ENCODE data around the gene OSTC.

Gene OSTC

GRCh38 chr4:108690738-108691137 is 40.3 kb downstream of the OSTC start:
- Histone ChIP-seq H3K9ac (ENCODE audit: insufficient read length, low read depth) (no peak overlapping the region), H3K27me3 (ENCODE audit: insufficient read depth, insufficient read length) (no peaks in the 10 kb centered on the region), H3K36me3 (ENCODE audit: insufficient read depth, insufficient read length, low read length) (no peaks in the 10 kb centered on the region), H3K4me3 (ENCODE audit: insufficient read length, low read depth) (no peak overlapping the region), H3K4me1 (ENCODE audit: insufficient read depth, insufficient read length) (no peaks in the 10 kb centered on the region), H3K9me3 (ENCODE audit: insufficient read depth, low read length) (no peaks in the 10 kb centered on the region)
- TF ChIP-seq ZNF274 (IDR thresholded peaks at IDR 0.05; ENCODE audit: low read depth, low read length), result no peak
- TF ChIP-seq SUZ12 (IDR thresholded peaks at IDR 0.05; ENCODE audit: extremely low read depth, insufficient read depth, insufficient read length), result no peak
- no peak for TF ChIP-seq YY1 (IDR thresholded peaks at IDR 0.05; ENCODE audit: insufficient read depth, insufficient read length)
- DNase-seq (ENCODE audit: low read depth, low spot score), result no peak

GRCh38 chr4:108693211-108693610 is 42.8 kb downstream of the OSTC start:
- TF ChIP-seq YY1 (IDR thresholded peaks at IDR 0.05; ENCODE audit: insufficient read depth, insufficient read length) (no peak), ZNF274 (IDR thresholded peaks at IDR 0.05; ENCODE audit: low read depth, low read length) (no peak), SUZ12 (IDR thresholded peaks at IDR 0.05; ENCODE audit: extremely low read depth, insufficient read depth, insufficient read length) (no peak)

GRCh38 chr4:108693819-108694218 is 43.4 kb downstream of the OSTC start:
- DNase-seq (ENCODE audit: low read depth, low spot score), result no peak
- no peak overlapping the region for H3K4me3 ChIP-seq (ENCODE audit: insufficient read length, low read depth)
- no peak for TF ChIP-seq ZNF274 (IDR thresholded peaks at IDR 0.05; ENCODE audit: low read depth, low read length)
- no peak for TF ChIP-seq YY1 (IDR thresholded peaks at IDR 0.05; ENCODE audit: insufficient read depth, insufficient read length)
- no peak for TF ChIP-seq SUZ12 (IDR thresholded peaks at IDR 0.05; ENCODE audit: extremely low read depth, insufficient read depth, insufficient read length)

More at GRCh38 chr4:108693211-108693610, 42.8 kb downstream of the OSTC start:
- Histone ChIP-seq H3K9ac (ENCODE audit: insufficient read length, low read depth) (no peak overlapping the region), H3K9me3 (ENCODE audit: insufficient read depth, low read length) (no peaks in the 10 kb centered on the region), H3K4me1 (ENCODE audit: insufficient read depth, insufficient read length) (no peaks in the 10 kb centered on the region), H3K4me3 (ENCODE audit: insufficient read length, low read depth) (no peak overlapping the region), H3K27me3 (ENCODE audit: insufficient read depth, insufficient read length) (no peaks in the 10 kb centered on the region), H3K36me3 (ENCODE audit: insufficient read depth, insufficient read length, low read length) (no peaks in the 10 kb centered on the region)
- no peak for DNase-seq (ENCODE audit: low read depth, low spot score)

GRCh38 chr4:108694423-108694822 is 44.0 kb downstream of the OSTC start:
- Histone ChIP-seq H3K27me3 (ENCODE audit: insufficient read depth, insufficient read length) (no peaks in the 10 kb centered on the region), H3K4me3 (ENCODE audit: insufficient read length, low read depth) (no peak overlapping the region), H3K36me3 (ENCODE audit: insufficient read depth, insufficient read length, low read length) (no peaks in the 10 kb centered on the region), H3K4me1 (ENCODE audit: insufficient read depth, insufficient read length) (no peaks in the 10 kb centered on the region), H3K9me3 (ENCODE audit: insufficient read depth, low read length) (no peaks in the 10 kb centered on the region), H3K9ac (ENCODE audit: insufficient read length, low read depth) (no peak overlapping the region)
- TF ChIP-seq YY1 (IDR thresholded peaks at IDR 0.05; ENCODE audit: insufficient read depth, insufficient read length), result no peak
- no peak for TF ChIP-seq SUZ12 (IDR thresholded peaks at IDR 0.05; ENCODE audit: extremely low read depth, insufficient read depth, insufficient read length)
- TF ChIP-seq ZNF274 (IDR thresholded peaks at IDR 0.05; ENCODE audit: low read depth, low read length), result no peak
- no peak for DNase-seq (ENCODE audit: low read depth, low spot score)

More at GRCh38 chr4:108693819-108694218, 43.4 kb downstream of the OSTC start:
- Histone ChIP-seq H3K36me3 (ENCODE audit: insufficient read depth, insufficient read length, low read length) (no peaks in the 10 kb centered on the region), H3K4me1 (ENCODE audit: insufficient read depth, insufficient read length) (no peaks in the 10 kb centered on the region), H3K9ac (ENCODE audit: insufficient read length, low read depth) (no peak overlapping the region), H3K9me3 (ENCODE audit: insufficient read depth, low read length) (no peaks in the 10 kb centered on the region), H3K27me3 (ENCODE audit: insufficient read depth, insufficient read length) (no peaks in the 10 kb centered on the region)

- no peak overlapping the region for H3K4me3 ChIP-seq (ENCODE audit: insufficient read length, low read depth)
- no peak for TF ChIP-seq YY1 (IDR thresholded peaks at IDR 0.05; ENCODE audit: insufficient read depth, insufficient read length)
- TF ChIP-seq SUZ12 (IDR thresholded peaks at IDR 0.05; ENCODE audit: extremely low read depth, insufficient read depth, insufficient read length), result no peak
- TF ChIP-seq ZNF274 (IDR thresholded peaks at IDR 0.05; ENCODE audit: low read depth, low read length), result no peak
- no peaks in the 10 kb centered on the region for H3K4me1 ChIP-seq (ENCODE audit: insufficient read depth, insufficient read length)
- DNase-seq (ENCODE audit: low read depth, low spot score), result no peak
- no peaks in the 10 kb centered on the region for H3K36me3 ChIP-seq (ENCODE audit: insufficient read depth, insufficient read length, low read length)
- no peaks in the 10 kb centered on the region for H3K9me3 ChIP-seq (ENCODE audit: insufficient read depth, low read length)
- H3K27me3 ChIP-seq (ENCODE audit: insufficient read depth, insufficient read length), result no peaks in the 10 kb centered on the region
- no peak overlapping the region for H3K9ac ChIP-seq (ENCODE audit: insufficient read length, low read depth)
Observed at GRCh38 chr4:108695062-108695461, 44.7 kb downstream of the OSTC start.

- H3K4me1 ChIP-seq (ENCODE audit: insufficient read depth, insufficient read length), result no peaks in the 10 kb centered on the region
- H3K4me3 ChIP-seq (ENCODE audit: insufficient read length, low read depth), result no peak overlapping the region
- H3K9me3 ChIP-seq (ENCODE audit: insufficient read depth, low read length), result no peaks in the 10 kb centered on the region
- H3K36me3 ChIP-seq (ENCODE audit: insufficient read depth, insufficient read length, low read length), result no peaks in the 10 kb centered on the region
- H3K9ac ChIP-seq (ENCODE audit: insufficient read length, low read depth), result no peak overlapping the region
- no peaks in the 10 kb centered on the region for H3K27me3 ChIP-seq (ENCODE audit: insufficient read depth, insufficient read length)
- DNase-seq (ENCODE audit: low read depth, low spot score), result no peak
- TF ChIP-seq YY1 (IDR thresholded peaks at IDR 0.05; ENCODE audit: insufficient read depth, insufficient read length), result no peak
- TF ChIP-seq SUZ12 (IDR thresholded peaks at IDR 0.05; ENCODE audit: extremely low read depth, insufficient read depth, insufficient read length), result no peak
- TF ChIP-seq ZNF274 (IDR thresholded peaks at IDR 0.05; ENCODE audit: low read depth, low read length), result no peak
Observed at GRCh38 chr4:108696160-108696559, 45.8 kb downstream of the OSTC start.

GRCh38 chr4:108700081-108700757 is 49.8 kb downstream of the OSTC start:
- DNase-seq (ENCODE audit: low read depth, low spot score), result no peak
- no peaks in the 10 kb centered on the region for H3K9me3 ChIP-seq (ENCODE audit: insufficient read depth, low read length)
- H3K4me3 ChIP-seq (ENCODE audit: insufficient read length, low read depth), result no peak overlapping the region
- no peak overlapping the region for H3K9ac ChIP-seq (ENCODE audit: insufficient read length, low read depth)
- H3K36me3 ChIP-seq (ENCODE audit: insufficient read depth, insufficient read length, low read length), result no peaks in the 10 kb centered on the region
- no peak for TF ChIP-seq ZNF274 (IDR thresholded peaks at IDR 0.05; ENCODE audit: low read depth, low read length)
- no peak for TF ChIP-seq SUZ12 (IDR thresholded peaks at IDR 0.05; ENCODE audit: extremely low read depth, insufficient read depth, insufficient read length)
- no peak for TF ChIP-seq YY1 (IDR thresholded peaks at IDR 0.05; ENCODE audit: insufficient read depth, insufficient read length)
- H3K27me3 ChIP-seq (ENCODE audit: insufficient read depth, insufficient read length), result no peaks in the 10 kb centered on the region
- no peaks in the 10 kb centered on the region for H3K4me1 ChIP-seq (ENCODE audit: insufficient read depth, insufficient read length)

All from NT2/D1 (cell line).